Measurements from ENCODE around the gene ACVR2A.

ACVR2A gene

GRCh38 chr2:147924647-147925046 lies 79.8 kb downstream of the ACVR2A start:
- Mint-ChIP-seq H3K4me1 (ENCODE audit: low read depth) (no peaks in the 10 kb centered on the region), H3K9me3 (no peaks in the 10 kb centered on the region), H3K4me3 (no peak overlapping the region), H3K27me3 (ENCODE audit: low read depth) (no peaks in the 10 kb centered on the region), H3K36me3 (ENCODE audit: low read depth) (peaks cover 5% of the 10 kb centered on the region), H3K27ac (no peak overlapping the region)

GRCh38 chr2:147925886-147926285 lies 81.1 kb downstream of the ACVR2A start:
- H3K4me3 Mint-ChIP-seq = no peak overlapping the region
- H3K27me3 Mint-ChIP-seq (ENCODE audit: low read depth) = no peaks in the 10 kb centered on the region
- H3K4me1 Mint-ChIP-seq (ENCODE audit: low read depth) = no peaks in the 10 kb centered on the region
- H3K36me3 Mint-ChIP-seq (ENCODE audit: low read depth) = peaks cover 5% of the 10 kb centered on the region
- no peak overlapping the region for H3K27ac Mint-ChIP-seq
- H3K9me3 Mint-ChIP-seq = no peaks in the 10 kb centered on the region

- Mint-ChIP-seq H3K9me3 (no peaks in the 10 kb centered on the region), H3K27ac (no peak overlapping the region), H3K27me3 (ENCODE audit: low read depth) (no peaks in the 10 kb centered on the region), H3K4me1 (ENCODE audit: low read depth) (no peaks in the 10 kb centered on the region), H3K4me3 (no peak overlapping the region), H3K36me3 (ENCODE audit: low read depth) (peaks cover 5% of the 10 kb centered on the region)
Observed at GRCh38 chr2:147927053-147927588, 82.3 kb downstream of the ACVR2A start.

GRCh38 chr2:147933931-147934330 lies 89.1 kb downstream of the ACVR2A start:
- Mint-ChIP-seq H3K27ac (no peak overlapping the region), H3K4me1 (ENCODE audit: low read depth) (no peaks in the 10 kb centered on the region), H3K36me3 (ENCODE audit: low read depth) (peaks cover 16% of the 10 kb centered on the region), H3K27me3 (ENCODE audit: low read depth) (no peaks in the 10 kb centered on the region), H3K4me3 (no peak overlapping the region), H3K9me3 (no peaks in the 10 kb centered on the region)

- no peaks in the 10 kb centered on the region for H3K4me1 Mint-ChIP-seq (ENCODE audit: low read depth)
- H3K4me3 Mint-ChIP-seq = no peak overlapping the region
- peaks cover 17% of the 10 kb centered on the region for H3K36me3 Mint-ChIP-seq (ENCODE audit: low read depth)
- H3K27ac Mint-ChIP-seq = no peak overlapping the region
- H3K27me3 Mint-ChIP-seq (ENCODE audit: low read depth) = no peaks in the 10 kb centered on the region
- H3K9me3 Mint-ChIP-seq = no peaks in the 10 kb centered on the region
Observed at GRCh38 chr2:147934881-147935620, 90.2 kb downstream of the ACVR2A start.

GRCh38 chr2:147937744-147938349 lies 93.0 kb downstream of the ACVR2A start:
- Mint-ChIP-seq H3K27me3 (ENCODE audit: low read depth) (no peaks in the 10 kb centered on the region), H3K36me3 (ENCODE audit: low read depth) (peaks cover 14% of the 10 kb centered on the region), H3K4me3 (no peak overlapping the region), H3K9me3 (no peaks in the 10 kb centered on the region), H3K4me1 (ENCODE audit: low read depth) (no peaks in the 10 kb centered on the region), H3K27ac (no peak overlapping the region)

GRCh38 chr2:147939313-147939712 lies 94.5 kb downstream of the ACVR2A start:
- Mint-ChIP-seq H3K4me1 (ENCODE audit: low read depth) (no peaks in the 10 kb centered on the region), H3K4me3 (no peak overlapping the region), H3K36me3 (ENCODE audit: low read depth) (peaks cover 14% of the 10 kb centered on the region), H3K27me3 (ENCODE audit: low read depth) (no peaks in the 10 kb centered on the region), H3K27ac (no peak overlapping the region), H3K9me3 (no peaks in the 10 kb centered on the region)

GRCh38 chr2:147945660-147946059 lies 100.8 kb downstream of the ACVR2A start:
- Mint-ChIP-seq H3K27me3 (ENCODE audit: low read depth) (no peaks in the 10 kb centered on the region), H3K4me1 (ENCODE audit: low read depth) (no peaks in the 10 kb centered on the region), H3K27ac (no peak overlapping the region), H3K36me3 (ENCODE audit: low read depth) (peaks cover 6% of the 10 kb centered on the region), H3K9me3 (no peaks in the 10 kb centered on the region), H3K4me3 (no peak overlapping the region)

- Mint-ChIP-seq H3K4me3 (no peak overlapping the region), H3K27ac (no peak overlapping the region), H3K4me1 (ENCODE audit: low read depth) (no peaks in the 10 kb centered on the region), H3K9me3 (no peaks in the 10 kb centered on the region), H3K27me3 (ENCODE audit: low read depth) (no peaks in the 10 kb centered on the region), H3K36me3 (ENCODE audit: low read depth) (peaks cover 11% of the 10 kb centered on the region)
Observed at GRCh38 chr2:147952118-147952517, 107.3 kb downstream of the ACVR2A start.

- no peak overlapping the region for H3K27ac Mint-ChIP-seq
- peaks cover 41% of the 10 kb centered on the region for H3K9me3 Mint-ChIP-seq
- no peaks in the 10 kb centered on the region for H3K4me1 Mint-ChIP-seq (ENCODE audit: low read depth)
- H3K36me3 Mint-ChIP-seq (ENCODE audit: low read depth) = peaks cover 45% of the 10 kb centered on the region
- no peaks in the 10 kb centered on the region for H3K27me3 Mint-ChIP-seq (ENCODE audit: low read depth)
- no peak overlapping the region for H3K4me3 Mint-ChIP-seq
Observed at GRCh38 chr2:147968571-147968970, 123.7 kb downstream of the ACVR2A start.

- no peaks in the 10 kb centered on the region for H3K27me3 Mint-ChIP-seq (ENCODE audit: low read depth)
- no peak overlapping the region for H3K4me3 Mint-ChIP-seq
- no peaks in the 10 kb centered on the region for H3K9me3 Mint-ChIP-seq
- no peak overlapping the region for H3K27ac Mint-ChIP-seq
- peaks cover 10% of the 10 kb centered on the region for H3K36me3 Mint-ChIP-seq (ENCODE audit: low read depth)
- peaks cover 7% of the 10 kb centered on the region for H3K4me1 Mint-ChIP-seq (ENCODE audit: low read depth)
Observed at GRCh38 chr2:147976102-147976501, 131.3 kb downstream of the ACVR2A start.

GRCh38 chr2:147977679-147978078 lies 132.8 kb downstream of the ACVR2A start:
- no peaks in the 10 kb centered on the region for H3K9me3 Mint-ChIP-seq
- no peak overlapping the region for H3K4me3 Mint-ChIP-seq
- no peak overlapping the region for H3K27ac Mint-ChIP-seq
- peaks cover 9% of the 10 kb centered on the region for H3K4me1 Mint-ChIP-seq (ENCODE audit: low read depth)
- H3K27me3 Mint-ChIP-seq (ENCODE audit: low read depth) = no peaks in the 10 kb centered on the region
- H3K36me3 Mint-ChIP-seq (ENCODE audit: low read depth) = peaks cover 5% of the 10 kb centered on the region
